Measurements from ENCODE around the gene SIPA1L3.

The SIPA1L3 gene

GRCh38 chr19:38245826-38246498, 339.0 kb downstream of the SIPA1L3 start:
- no peak for TF ChIP-seq EZH2phosphoT487 (IDR thresholded peaks at IDR 0.05; ENCODE audit: low read length)
- TF ChIP-seq EZH2 (optimal IDR thresholded peaks at IDR 0.05; ENCODE audit: low read depth, low read length), result no peak
- no peak for TF ChIP-seq CTCF (IDR thresholded peaks at IDR 0.05; ENCODE audit: low read length)
- Histone ChIP-seq H3K36me3 (replicated peaks; ENCODE audit: insufficient read depth, low read length) (no peaks in the 10 kb centered on the region), H3K4me3 (ENCODE audit: low read length) (no peak overlapping the region), H2AFZ (ENCODE audit: low read length) (no peak overlapping the region), H3K9me3 (replicated peaks; ENCODE audit: insufficient read depth, low read length) (no peaks in the 10 kb centered on the region), H3K9me2 (replicated peaks; ENCODE audit: insufficient read depth, low read length) (no peaks in the 10 kb centered on the region), H4K20me1 (ENCODE audit: insufficient read depth, low read length) (no peaks in the 10 kb centered on the region), H3K4me2 (ENCODE audit: low read depth, low read length) (no peak overlapping the region), H3K27me3 (replicated peaks; ENCODE audit: insufficient read depth, low read length) (peaks cover under 1% of the 10 kb centered on the region; the same call in 1 of the 2 replicates), H3F3A (ENCODE audit: insufficient read depth, low read length) (no peaks in the 10 kb centered on the region), H3K79me2 (ENCODE audit: low read length) (no peaks in the 10 kb centered on the region), H3K27ac (ENCODE audit: low read length) (no peak overlapping the region), H3K9ac (ENCODE audit: low read length) (no peak overlapping the region), H3K4me1 (ENCODE audit: low read length) (no peaks in the 10 kb centered on the region)
- DNase-seq, result no peak

- Histone ChIP-seq H4K20me1 (ENCODE audit: insufficient read depth, low read length) (no peaks in the 10 kb centered on the region), H3K9me3 (replicated peaks; ENCODE audit: insufficient read depth, low read length) (no peaks in the 10 kb centered on the region), H3K4me1 (ENCODE audit: low read length) (no peaks in the 10 kb centered on the region), H3K4me2 (ENCODE audit: low read depth, low read length) (no peak overlapping the region), H3K9ac (ENCODE audit: low read length) (no peak overlapping the region), H3K4me3 (ENCODE audit: low read length) (no peak overlapping the region), H3K27ac (ENCODE audit: low read length) (no peak overlapping the region), H3F3A (ENCODE audit: insufficient read depth, low read length) (no peaks in the 10 kb centered on the region), H2AFZ (ENCODE audit: low read length) (no peak overlapping the region), H3K9me2 (replicated peaks; ENCODE audit: insufficient read depth, low read length) (no peaks in the 10 kb centered on the region), H3K36me3 (replicated peaks; ENCODE audit: insufficient read depth, low read length) (no peaks in the 10 kb centered on the region), H3K27me3 (replicated peaks; ENCODE audit: insufficient read depth, low read length) (peaks cover 5% of the 10 kb centered on the region), H3K79me2 (ENCODE audit: low read length) (no peaks in the 10 kb centered on the region)
- no peak for TF ChIP-seq EZH2phosphoT487 (IDR thresholded peaks at IDR 0.05; ENCODE audit: low read length)
- TF ChIP-seq EZH2 (optimal IDR thresholded peaks at IDR 0.05; ENCODE audit: low read depth, low read length), result no peak
- TF ChIP-seq CTCF (IDR thresholded peaks at IDR 0.05; ENCODE audit: low read length), result no peak
- DNase-seq, result no peak
Observed at GRCh38 chr19:38247126-38247525, 340.1 kb downstream of the SIPA1L3 start.

- no peaks in the 10 kb centered on the region for H4K20me1 ChIP-seq (ENCODE audit: insufficient read depth, low read length)
- no peaks in the 10 kb centered on the region for H3F3A ChIP-seq (ENCODE audit: insufficient read depth, low read length)
Observed at GRCh38 chr19:38247734-38248268, 340.8 kb downstream of the SIPA1L3 start.

More at GRCh38 chr19:38247734-38248268, 340.8 kb downstream of the SIPA1L3 start:
- Histone ChIP-seq H3K9me3 (replicated peaks; ENCODE audit: insufficient read depth, low read length) (no peaks in the 10 kb centered on the region), H3K4me1 (ENCODE audit: low read length) (no peaks in the 10 kb centered on the region), H3K9me2 (replicated peaks; ENCODE audit: insufficient read depth, low read length) (no peaks in the 10 kb centered on the region), H3K4me3 (ENCODE audit: low read length) (no peak overlapping the region), H3K79me2 (ENCODE audit: low read length) (no peaks in the 10 kb centered on the region), H3K36me3 (replicated peaks; ENCODE audit: insufficient read depth, low read length) (no peaks in the 10 kb centered on the region), H3K4me2 (ENCODE audit: low read depth, low read length) (no peak overlapping the region), H2AFZ (ENCODE audit: low read length) (no peak overlapping the region), H3K27ac (ENCODE audit: low read length) (no peak overlapping the region), H3K27me3 (replicated peaks; ENCODE audit: insufficient read depth, low read length) (peaks cover 12% of the 10 kb centered on the region), H3K9ac (ENCODE audit: low read length) (no peak overlapping the region)
- DNase-seq, result no peak
- no peak for TF ChIP-seq EZH2phosphoT487 (IDR thresholded peaks at IDR 0.05; ENCODE audit: low read length)
- TF ChIP-seq EZH2 (optimal IDR thresholded peaks at IDR 0.05; ENCODE audit: low read depth, low read length), result no peak
- TF ChIP-seq CTCF (IDR thresholded peaks at IDR 0.05; ENCODE audit: low read length), result no peak
